IMR-90 (cell line): ENCODE measurements around the gene EIF3K. TPM values are rescaled to one million over a fixed set of nuclear protein-coding genes. Genes with fewer than 3 reads are reported as not detected.

ENCODE experiments used
- ATAC-seq: fragments of 200-7000 bp; cut with Tn5 transposase; 2 replicates; pipeline ENCODE4 v1.9.1; 2020; ENCODE audit warnings: low read depth, mild to moderate bottlenecking, moderate library complexity
- BruUV-seq: library from RNA; stranded (reverse); fragments of 400-500 nt; replicated peaks from 2 replicates; lab custom pipeline; 2021; lab: Mats Ljungman, UMichigan
- CTCF ChIA-PET: fragments of 300-600 bp; formaldehyde crosslinking; extraction: SDS; loops from one replicate; lab custom pipeline; 2021; ENCODE audit warnings: antibody characterized with exemption; lab: Yijun Ruan, JAX
- POLR2A ChIA-PET: fragments of 300-600 bp; sonication (Branson Sonifier 250); formaldehyde crosslinking; loops from one replicate; lab custom pipeline; 2022; ENCODE audit warnings: antibody characterized with exemption; ENCODE audit not compliant: unreplicated experiment; lab: Charles Lee
- DNase-seq: peaks from one replicate; pipeline ENCODE4 v3.0.0; 2013
- H2AFZ ChIP-seq: replicated peaks from 2 replicates; pipeline ENCODE3; 2013; ENCODE audit warnings: low read length, mild to moderate bottlenecking; ENCODE audit not compliant: poor library complexity
- H2AK5ac ChIP-seq: 2 replicates; pipeline ENCODE4 v1.6.1; 2013; ENCODE audit warnings: low read depth, low read length, inconsistent platforms
- H2AK9ac ChIP-seq: replicated peaks from 2 replicates; pipeline ENCODE3; 2013; ENCODE audit warnings: mild to moderate bottlenecking, low read depth, low read length, moderate library complexity; ENCODE audit not compliant: poor library complexity
- H2BK120ac ChIP-seq: 2 replicates; pipeline ENCODE4 v1.6.1; 2013; ENCODE audit warnings: low read depth, low read length, inconsistent platforms
- H2BK15ac ChIP-seq: 3 replicates; pipeline ENCODE4 v1.6.1; 2013; ENCODE audit warnings: low read depth, low read length, inconsistent platforms
- H2BK20ac ChIP-seq: 2 replicates; pipeline ENCODE4 v1.6.1; 2013; ENCODE audit warnings: low read depth, mild to moderate bottlenecking, inconsistent platforms, low read length, moderate library complexity
- H2BK5ac ChIP-seq: 2 replicates; pipeline ENCODE4 v1.6.1; 2013; ENCODE audit warnings: mild to moderate bottlenecking, low read depth, low read length, inconsistent platforms; ENCODE audit not compliant: poor library complexity, severe bottlenecking
- H3K14ac ChIP-seq: replicated peaks from 2 replicates; pipeline ENCODE4 v1.6.1; 2013; ENCODE audit warnings: low read depth, low read length, inconsistent platforms
- H3K18ac ChIP-seq: 2 replicates; pipeline ENCODE4 v1.6.1; 2013; ENCODE audit warnings: low read depth, low read length, control low read depth
- H3K23ac ChIP-seq: 2 replicates; pipeline ENCODE4 v1.6.1; 2013; ENCODE audit warnings: low read depth, low read length, inconsistent platforms
- H3K27ac ChIP-seq: 2 replicates; pipeline ENCODE4 v1.5.1; 2013; ENCODE audit warnings: mild to moderate bottlenecking, control low read depth, low read length; ENCODE audit not compliant: insufficient read depth
- H3K27me3 ChIP-seq: 2 replicates; pipeline ENCODE4 v1.6.1; 2013; ENCODE audit warnings: low read length; ENCODE audit not compliant: control insufficient read depth, insufficient read depth
- H3K36me3 ChIP-seq: 2 replicates; pipeline ENCODE4 v1.6.1; 2013; ENCODE audit warnings: low read length, mixed read lengths; ENCODE audit not compliant: control insufficient read depth, insufficient read depth
- H3K4ac ChIP-seq: 2 replicates; pipeline ENCODE4 v1.6.1; 2013; ENCODE audit warnings: low read depth, low read length, inconsistent platforms
- H3K4me1 ChIP-seq: 2 replicates; pipeline ENCODE4 v1.6.1; 2013; ENCODE audit warnings: low read length, mixed read lengths; ENCODE audit not compliant: control insufficient read depth, insufficient read depth
- H3K4me2 ChIP-seq: 2 replicates; pipeline ENCODE4 v1.6.1; 2013; ENCODE audit warnings: low read depth, mild to moderate bottlenecking, control low read depth, low read length, moderate library complexity
- H3K4me3 ChIP-seq: 2 replicates; pipeline ENCODE4 v1.5.1; 2013; ENCODE audit warnings: low read depth, mild to moderate bottlenecking, control low read depth, low read length, moderate library complexity; ENCODE audit not compliant: insufficient read depth
- H3K56ac ChIP-seq: 2 replicates; pipeline ENCODE4 v1.6.1; 2013; ENCODE audit warnings: low read length, inconsistent platforms; ENCODE audit not compliant: insufficient read depth; ENCODE audit errors: extremely low read depth
- H3K79me1 ChIP-seq, 2 experiments: 2 replicates each; pipeline ENCODE4 v1.6.1; 2013; ENCODE audit warnings: low read length in 2 of 2, inconsistent platforms in 1 of 2, low read depth in 1 of 2
- H3K9ac ChIP-seq: 2 replicates; pipeline ENCODE4 v1.6.1; 2013; ENCODE audit warnings: low read depth, low read length, control low read depth
- H3K9me1 ChIP-seq: 2 replicates; pipeline ENCODE4 v1.6.1; 2013; ENCODE audit warnings: low read length, inconsistent platforms; ENCODE audit not compliant: insufficient read depth
- H3K9me3 ChIP-seq: 2 replicates; pipeline ENCODE4 v1.6.1; 2013; ENCODE audit warnings: low read length; ENCODE audit not compliant: control insufficient read depth, insufficient read depth
- H4K20me1 ChIP-seq: 2 replicates; pipeline ENCODE4 v1.6.1; 2013; ENCODE audit warnings: low read length, inconsistent platforms; ENCODE audit not compliant: insufficient read depth
- H4K5ac ChIP-seq: 2 replicates; pipeline ENCODE4 v1.6.1; 2013; ENCODE audit warnings: mild to moderate bottlenecking, low read depth, low read length, control low read depth
- H4K8ac ChIP-seq, 2 experiments: 2 replicates each; pipeline ENCODE4 v1.6.1; 2013; ENCODE audit warnings: low read depth in 2 of 2, low read length in 2 of 2, control low read depth in 1 of 2, inconsistent platforms in 1 of 2
- H4K91ac ChIP-seq: 2 replicates; pipeline ENCODE4 v1.6.1; 2013; ENCODE audit warnings: low read depth, low read length, inconsistent platforms; ENCODE audit not compliant: insufficient read depth
- BHLHE40 ChIP-seq: fragments of 150-350 bp; IDR thresholded peaks from 2 replicates; pipeline ENCODE4 v1.6.1; 2016; ENCODE audit warnings: mild to moderate bottlenecking, low read depth, low read length
- CEBPB ChIP-seq: IDR thresholded peaks from 2 replicates; pipeline ENCODE4 v1.6.1; 2012; ENCODE audit warnings: low read depth, low read length, improper control_type of control experiment
- CHD1 ChIP-seq: IDR thresholded peaks from 2 replicates; pipeline ENCODE4 v1.6.1; 2012; ENCODE audit warnings: low read depth, low read length, improper control_type of control experiment
- FOS ChIP-seq: fragments of 150-350 bp; IDR thresholded peaks from 2 replicates; pipeline ENCODE4 v1.6.1; 2016; ENCODE audit warnings: low read depth, low read length
- MAFK ChIP-seq: IDR thresholded peaks from 2 replicates; pipeline ENCODE4 v1.6.1; 2012; ENCODE audit warnings: low read depth, low read length, improper control_type of control experiment
- MAZ ChIP-seq: IDR thresholded peaks from 2 replicates; pipeline ENCODE4 v1.6.1; 2012; ENCODE audit warnings: low read depth, mild to moderate bottlenecking, low read length, improper control_type of control experiment, moderate library complexity, borderline replicate concordance
- MXI1 ChIP-seq: IDR thresholded peaks from 2 replicates; pipeline ENCODE4 v1.6.1; 2012; ENCODE audit warnings: low read depth, mild to moderate bottlenecking, low read length, moderate library complexity, borderline replicate concordance
- NFE2L2 ChIP-seq: fragments of 150-350 bp; IDR thresholded peaks from 2 replicates; pipeline ENCODE4 v1.6.1; 2016; ENCODE audit warnings: low read depth, mild to moderate bottlenecking, low read length
- POLR2A ChIP-seq: IDR thresholded peaks from 2 replicates; pipeline ENCODE4 v1.6.1; 2012; ENCODE audit warnings: mild to moderate bottlenecking, low read depth, low read length
- RAD21 ChIP-seq: IDR thresholded peaks from 2 replicates; pipeline ENCODE4 v1.6.1; 2012; ENCODE audit warnings: low read length, improper control_type of control experiment
- RCOR1 ChIP-seq: IDR thresholded peaks from 2 replicates; pipeline ENCODE4 v1.6.1; 2012; ENCODE audit warnings: mild to moderate bottlenecking, low read length, improper control_type of control experiment; ENCODE audit not compliant: insufficient replicate concordance
- RFX5 ChIP-seq: IDR thresholded peaks from 2 replicates; pipeline ENCODE4 v1.8.0; 2012; ENCODE audit warnings: low read depth, mild to moderate bottlenecking, low read length, moderate library complexity
- SMC3 ChIP-seq: fragments of 150-350 bp; IDR thresholded peaks from 2 replicates; pipeline ENCODE4 v1.6.1; 2016; ENCODE audit warnings: low read depth, mild to moderate bottlenecking, antibody characterized with exemption, low read length, moderate library complexity
- whole genome bisulfite sequencing, 2 experiments: methylation state at CpG; one replicate each; pipeline versions ENCODE4 v1.1.5 to v1.1.7; 2013; ENCODE audit warnings: missing lambda C conversion rate in 2 of 2; ENCODE audit not compliant: insufficient read length in 1 of 2; ENCODE audit errors: extremely low coverage in 2 of 2; 5-methylcytosine and 5-hydroxymethylcytosine counted together
- dilution Hi-C: fragments of 300-500 bp; cut with HindIII; formaldehyde crosslinking; loops from one replicate; pipeline ENCODE4 v1.14.3; 2018; ENCODE audit warnings: low sequenced_read_pairs; ENCODE audit not compliant: unreplicated experiment
- in situ Hi-C: fragments of 300-500 bp; cut with MboI; formaldehyde crosslinking; loops from 3 replicates; pipeline ENCODE4 v1.14.3; 2019; ENCODE audit warnings: low sequenced_read_pairs, inconsistent platforms, mixed read lengths
- intact Hi-C: fragments of 100-400 bp; cut with micrococcal nuclease; formaldehyde crosslinking; loops from 2 replicates; pipeline ENCODE4 v1.10.0; 2022
- polyA plus RNA-seq, 3 experiments: library from polyadenylated mRNA; depleted of rRNA; stranded (reverse); fragments of >200 nt; gene quantifications; 2 replicates each; pipeline ENCODE4 v1.2.3, GENCODE V29; 2012; ENCODE audit warnings: low replicate concordance in 1 of 3
- total RNA-seq: library from RNA; depleted of rRNA; stranded (reverse); fragments of >200 nt; gene quantifications from 2 replicates; pipeline ENCODE4 v1.2.3, GENCODE V29; 2012
- TF ChIP-seq, protein P1 (sequence below): conservative IDR thresholded peaks from 2 replicates; pipeline ENCODE4 v1.5.1; 2012; ENCODE audit warnings: mild to moderate bottlenecking, low read depth, low read length, improper control_type of control experiment
- TF ChIP-seq, protein P2 (sequence below): fragments of 150-350 bp; IDR thresholded peaks from 2 replicates; pipeline ENCODE4 v1.6.1; 2017; ENCODE audit warnings: mild to moderate bottlenecking, antibody characterized with exemption, low read length, low read depth
- TF ChIP-seq, protein P3 (sequence below): fragments of 150-350 bp; IDR thresholded peaks from 2 replicates; pipeline ENCODE4 v1.6.1; 2016; ENCODE audit warnings: low read depth, mild to moderate bottlenecking, low read length, moderate library complexity, borderline replicate concordance

Gene EIF3K
- total and polyA plus RNA-seq, 2 of the 4 experiments (the other 2 are of a cell fraction): 575 to 1,137 TPM

DNA sequence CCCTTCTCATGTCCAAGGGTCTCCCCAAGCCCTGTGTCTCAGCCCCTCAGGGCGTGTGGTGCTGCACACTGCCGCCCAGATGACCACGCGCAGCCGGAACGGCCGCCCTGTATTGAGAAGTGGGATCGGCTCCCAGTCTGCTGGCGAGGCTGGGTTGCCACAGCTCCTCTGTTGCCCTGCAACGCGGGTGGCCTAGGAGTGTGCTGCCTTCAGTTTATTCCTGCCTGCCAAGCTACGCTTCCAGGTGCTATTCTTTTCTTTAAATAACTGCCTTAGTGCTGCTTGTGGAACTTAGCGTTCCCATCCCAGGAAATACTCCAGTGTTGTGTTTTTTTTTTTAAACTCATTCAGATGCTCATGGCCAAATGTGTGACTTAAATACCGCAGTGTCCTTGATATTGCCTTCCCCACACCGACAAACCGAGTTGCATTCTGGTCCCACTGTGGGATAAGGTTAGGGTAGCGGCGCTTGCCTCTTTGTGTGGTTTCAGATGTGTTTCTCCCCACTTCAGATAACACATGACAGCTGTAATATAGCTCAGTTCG, 45.0 kb downstream of the EIF3K start:
- Histone ChIP-seq H3K9me1 (peaks cover 54% of the 10 kb centered on the region), H2AFZ (no peak overlapping the region), H3K27me3 (no peaks in the 10 kb centered on the region), H2AK9ac (peak overlapping the region; percentile 36), H3K56ac (peak overlapping the region; percentile 59; the same call in 1 of the 2 replicates), H4K91ac (peak overlapping the region; percentile 99), H4K5ac (peak overlapping the region; percentile 33; the same call in 1 of the 2 replicates), H2BK15ac (peak overlapping the region; percentile 84; the same call in 1 of the 3 replicates), H3K9ac (peak overlapping the region; percentile 61), H2AK5ac (peak overlapping the region; percentile 100), H3K4ac (peak overlapping the region; percentile 98), H3K18ac (peak overlapping the region; percentile 32), H3K36me3 (peaks cover 14% of the 10 kb centered on the region), H3K4me2 (no peak overlapping the region), H3K4me1 (peaks cover 59% of the 10 kb centered on the region), H2BK20ac (peak overlapping the region; percentile 88), H3K23ac (peak overlapping the region; percentile 99), H3K9me3 (no peaks in the 10 kb centered on the region), H4K8ac (peak overlapping the region; percentile 95 to 97; a peak in 3 of 4 replicates), H4K20me1 (peaks cover 70% of the 10 kb centered on the region), H2BK5ac (peak overlapping the region; percentile 96), H2BK120ac (peak overlapping the region; percentile 99), H3K14ac (peak overlapping the region; percentile 99), H3K79me1 (peaks cover 5 to 68% of the 10 kb centered on the region in 2 experiments; a peak in 3 of 4 replicates), H3K27ac (peak overlapping the region; percentile 96), H3K4me3 (no peak overlapping the region)
- CTCF ChIA-PET: no interaction called here
- BruUV-seq: no TSS peak
- in situ Hi-C loops (no loop called here), dilution Hi-C loops (no loop called here), intact Hi-C loops (no loop called here)
- ATAC-seq (no peak), DNase-seq (no peak)
- POLR2A ChIA-PET: no interaction called here
- TF ChIP-seq NFE2L2 (no peak), RFX5 (no peak), CEBPB (no peak), RCOR1 (no peak), MXI1 (no peak), BHLHE40 (no peak), MAZ (no peak), SMC3 (no peak), MAFK (no peak), CHD1 (no peak), FOS (no peak), RAD21 (no peak), POLR2A (no peak)
- TF ChIP-seq, protein P1, sequence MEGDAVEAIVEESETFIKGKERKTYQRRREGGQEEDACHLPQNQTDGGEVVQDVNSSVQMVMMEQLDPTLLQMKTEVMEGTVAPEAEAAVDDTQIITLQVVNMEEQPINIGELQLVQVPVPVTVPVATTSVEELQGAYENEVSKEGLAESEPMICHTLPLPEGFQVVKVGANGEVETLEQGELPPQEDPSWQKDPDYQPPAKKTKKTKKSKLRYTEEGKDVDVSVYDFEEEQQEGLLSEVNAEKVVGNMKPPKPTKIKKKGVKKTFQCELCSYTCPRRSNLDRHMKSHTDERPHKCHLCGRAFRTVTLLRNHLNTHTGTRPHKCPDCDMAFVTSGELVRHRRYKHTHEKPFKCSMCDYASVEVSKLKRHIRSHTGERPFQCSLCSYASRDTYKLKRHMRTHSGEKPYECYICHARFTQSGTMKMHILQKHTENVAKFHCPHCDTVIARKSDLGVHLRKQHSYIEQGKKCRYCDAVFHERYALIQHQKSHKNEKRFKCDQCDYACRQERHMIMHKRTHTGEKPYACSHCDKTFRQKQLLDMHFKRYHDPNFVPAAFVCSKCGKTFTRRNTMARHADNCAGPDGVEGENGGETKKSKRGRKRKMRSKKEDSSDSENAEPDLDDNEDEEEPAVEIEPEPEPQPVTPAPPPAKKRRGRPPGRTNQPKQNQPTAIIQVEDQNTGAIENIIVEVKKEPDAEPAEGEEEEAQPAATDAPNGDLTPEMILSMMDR: no peak
- TF ChIP-seq, protein P2, sequence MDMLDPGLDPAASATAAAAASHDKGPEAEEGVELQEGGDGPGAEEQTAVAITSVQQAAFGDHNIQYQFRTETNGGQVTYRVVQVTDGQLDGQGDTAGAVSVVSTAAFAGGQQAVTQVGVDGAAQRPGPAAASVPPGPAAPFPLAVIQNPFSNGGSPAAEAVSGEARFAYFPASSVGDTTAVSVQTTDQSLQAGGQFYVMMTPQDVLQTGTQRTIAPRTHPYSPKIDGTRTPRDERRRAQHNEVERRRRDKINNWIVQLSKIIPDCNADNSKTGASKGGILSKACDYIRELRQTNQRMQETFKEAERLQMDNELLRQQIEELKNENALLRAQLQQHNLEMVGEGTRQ: no peak
- TF ChIP-seq, protein P3, sequence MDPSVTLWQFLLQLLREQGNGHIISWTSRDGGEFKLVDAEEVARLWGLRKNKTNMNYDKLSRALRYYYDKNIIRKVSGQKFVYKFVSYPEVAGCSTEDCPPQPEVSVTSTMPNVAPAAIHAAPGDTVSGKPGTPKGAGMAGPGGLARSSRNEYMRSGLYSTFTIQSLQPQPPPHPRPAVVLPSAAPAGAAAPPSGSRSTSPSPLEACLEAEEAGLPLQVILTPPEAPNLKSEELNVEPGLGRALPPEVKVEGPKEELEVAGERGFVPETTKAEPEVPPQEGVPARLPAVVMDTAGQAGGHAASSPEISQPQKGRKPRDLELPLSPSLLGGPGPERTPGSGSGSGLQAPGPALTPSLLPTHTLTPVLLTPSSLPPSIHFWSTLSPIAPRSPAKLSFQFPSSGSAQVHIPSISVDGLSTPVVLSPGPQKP: no peak
- 66% methylated on average over 11 of the region's 19 CpGs; no CpG with 5 or more reads in 1 of the 2 experiments for WGBS, 2 experiments
